H1 (cell line): Measurements from ENCODE around the gene SMDT1. TPM values are rescaled to one million over a fixed set of nuclear protein-coding genes. Genes with fewer than 3 reads are reported as not detected.

Experiments
- CHD7 ChIP-seq: fragments of 300-600 bp; sonication (generic); IDR thresholded peaks from 2 replicates; pipeline ENCODE4 v1.7.1; 2012; ENCODE audit warnings: low read length, moderate library complexity, mild to moderate bottlenecking, inconsistent platforms; ENCODE audit not compliant: insufficient replicate concordance
- CTCF ChIP-seq, 3 experiments: IDR thresholded peaks; 1 replicate in 2 of 3; 2 replicates in 1 of 3; pipeline versions ENCODE4 v1.5.1 to v1.6.1; 2011; ENCODE audit warnings: low read length in 3 of 3, mild to moderate bottlenecking in 3 of 3, inconsistent platforms in 2 of 3, low read depth in 1 of 3, moderate library complexity in 1 of 3; ENCODE audit not compliant: insufficient read depth in 1 of 3; ENCODE audit errors: control extremely low read depth in 1 of 3
- HDAC2 ChIP-seq, 2 experiments: fragments of 300-600 bp in 1 of 2; sonication (generic) in 1 of 2; IDR thresholded peaks; 2 replicates each; pipeline ENCODE4 v1.6.1; 2011 to 2012; ENCODE audit warnings: low read depth in 2 of 2, low read length in 2 of 2, mild to moderate bottlenecking in 2 of 2, moderate library complexity in 2 of 2, borderline replicate concordance in 1 of 2, inconsistent platforms in 1 of 2
- NRF1 ChIP-seq: IDR thresholded peaks from 2 replicates; pipeline ENCODE4 v1.6.1; 2011; ENCODE audit warnings: mild to moderate bottlenecking, low read depth, low read length, improper control_type of control experiment
- POLR2A ChIP-seq, 2 experiments: IDR thresholded peaks; 1 replicate in 1 of 2; 2 replicates in 1 of 2; pipeline ENCODE4 v1.6.1; 2011; ENCODE audit warnings: low read depth in 2 of 2, low read length in 2 of 2, mild to moderate bottlenecking in 2 of 2; ENCODE audit errors: control extremely low read depth in 1 of 2
- SIN3A ChIP-seq, 2 experiments: IDR thresholded peaks in 1 of 2; conservative IDR thresholded peaks in 1 of 2; 2 replicates each; pipeline ENCODE4 v1.6.1; 2011 to 2012; ENCODE audit warnings: low read length in 2 of 2, improper control_type of control experiment in 1 of 2, low read depth in 1 of 2, mild to moderate bottlenecking in 1 of 2
- SP2 ChIP-seq: IDR thresholded peaks from 2 replicates; pipeline ENCODE4 v1.6.1; 2012; ENCODE audit warnings: mild to moderate bottlenecking, low read length, inconsistent platforms
- polyA plus RNA-seq, 7 experiments: library from polyadenylated mRNA; depleted of rRNA in 3 of 7; stranded (reverse) in 5 of 7; unstranded in 2 of 7; fragments of >200 nt in 5 of 7; fragments of 200-250 nt in 2 of 7; gene quantifications; 1 replicate in 5 of 7; 2 replicates in 1 of 7; 4 replicates in 1 of 7; pipeline versions ENCODE4 v1.2.1 to v1.2.3, GENCODE V29; 2011 to 2013; ENCODE audit warnings: missing spikeins in 2 of 7, mixed read lengths in 2 of 7
- total RNA-seq: library from RNA; stranded (reverse); fragmentation: NEBNext Ultra II Directional; extraction: Animal tissue kit (Norgen Biotek cat#: 25700); gene quantifications from 2 replicates; pipeline ENCODE4 v1.2.1, GENCODE V29; 2021

The SMDT1 gene
- total and polyA plus RNA-seq, 2 of the 8 experiments (the other 6 are each of a cell fraction or from before 2014, with no cell fraction given) = 34.9 to 35.6 TPM

GRCh38 chr22:42074132-42074811 lies 5.2 kb upstream of the SMDT1 start, which contains the start of gene PHETA2 (continued):
- TF ChIP-seq CHD7 (no peak), POLR2A (IDR thresholded peaks at IDR 0.05; ENCODE audit: control extremely low read depth in 1 of 2, low read depth in 2 of 2, low read length in 2 of 2) (peak in 1 of 2 experiments; percentile 62; a peak in 2 of 3 replicates), HDAC2 (IDR thresholded peaks at IDR 0.05; ENCODE audit: borderline replicate concordance in 1 of 2, low read depth in 2 of 2, low read length in 2 of 2) (no peak), CTCF (IDR thresholded peaks at IDR 0.05; ENCODE audit: control extremely low read depth in 1 of 3, insufficient read depth in 1 of 3, low read depth in 1 of 3, low read length in 3 of 3) (peak in 2 of 3 experiments; percentile 4 to 20; a peak in 2 of 4 replicates), NRF1 (no peak), SIN3A (conservative IDR thresholded peaks at IDR 0.05 in 1 of 2, IDR thresholded peaks at IDR 0.05 in 1 of 2; ENCODE audit: low read depth in 1 of 2, low read length in 2 of 2) (no peak), SP2 (no peak)
